WI38 (cell line): ENCODE results near the gene DLEC1.

Experiments
- H3K4me3 ChIP-seq: 2 replicates; pipeline ENCODE4 v1.5.1; 2011; ENCODE audit warnings: low read depth, mild to moderate bottlenecking, control low read depth, low read length
- CTCF ChIP-seq: IDR thresholded peaks from 2 replicates; pipeline ENCODE4 v1.5.1; 2012; ENCODE audit warnings: low read depth, mild to moderate bottlenecking, control low read depth, low read length

DLEC1 gene

GRCh38 chr3:38003371-38003816 is 35.6 kb upstream of the DLEC1 start:
- peak; percentile 83 for TF ChIP-seq CTCF
- no peak overlapping the region for H3K4me3 ChIP-seq

GRCh38 chr3:38003817-38004414 is 35.1 kb upstream of the DLEC1 start:
- H3K4me3 ChIP-seq: no peak overlapping the region
- no peak for TF ChIP-seq CTCF

- TF ChIP-seq CTCF: peak; percentile 67
- no peak overlapping the region for H3K4me3 ChIP-seq
Observed at GRCh38 chr3:38004415-38005075, 34.5 kb upstream of the DLEC1 start.

GRCh38 chr3:38005076-38006020 is 33.7 kb upstream of the DLEC1 start:
- no peak overlapping the region for H3K4me3 ChIP-seq
- TF ChIP-seq CTCF: no peak

- H3K4me3 ChIP-seq: no peak overlapping the region
- no peak for TF ChIP-seq CTCF
Observed at GRCh38 chr3:38006031-38006430, 33.0 kb upstream of the DLEC1 start.

GRCh38 chr3:38006445-38006995 is 32.5 kb upstream of the DLEC1 start:
- TF ChIP-seq CTCF: no peak
- H3K4me3 ChIP-seq: no peak overlapping the region
